Cardiac muscle cell (in vitro differentiated cells and primary cell): ENCODE measurements around the gene CTNND1. TPM values are rescaled to one million over a fixed set of nuclear protein-coding genes. Genes with fewer than 3 reads are reported as not detected.

Experiments
- DNase-seq, 2 donors: peaks; one replicate each; pipeline versions ENCODE4 v3.0.0 to v3.0.0-alpha.2; 2010 to 2017; ENCODE audit warnings: low read depth in 1 of 2, low spot score in 1 of 2
- H3K27ac ChIP-seq: fragments of 200-600 bp; sonication (generic); 2 replicates; pipeline ENCODE4 v1.5.1; 2016
- H3K27me3 ChIP-seq: fragments of 200-600 bp; sonication (generic); 2 replicates; pipeline ENCODE4 v1.6.0; 2016; ENCODE audit warnings: control low read depth
- H3K36me3 ChIP-seq: fragments of 200-600 bp; sonication (generic); 2 replicates; pipeline ENCODE4 v1.5.1; 2016; ENCODE audit warnings: control low read depth
- H3K4me1 ChIP-seq: fragments of 200-600 bp; sonication (generic); 2 replicates; pipeline ENCODE4 v1.8.1; 2017; ENCODE audit warnings: low read depth, mild to moderate bottlenecking, mixed run types
- H3K4me3 ChIP-seq: fragments of 200-600 bp; sonication (generic); 2 replicates; pipeline ENCODE4 v1.5.1; 2016; ENCODE audit warnings: mild to moderate bottlenecking
- H3K9me3 ChIP-seq: fragments of 200-600 bp; sonication (generic); 2 replicates; pipeline ENCODE4 v1.5.1; 2017; ENCODE audit warnings: low read depth, mild to moderate bottlenecking, control low read depth
- polyA plus RNA-seq: library from polyadenylated mRNA; unstranded; fragments of >200 nt; fragmentation: Nextera tagmentation; extraction: Ambion mirVana; gene quantifications from 2 replicates; pipeline ENCODE4 v1.2.1, GENCODE V29; 2016
- total RNA-seq: library from RNA; depleted of rRNA; stranded (reverse); fragments of >200 nt; gene quantifications from 2 replicates; pipeline ENCODE4 v1.2.3, GENCODE V29; 2016
- TF ChIP-seq, protein P1 (sequence below): IDR thresholded peaks from 2 replicates; pipeline ENCODE4 v1.5.1; 2012; ENCODE audit warnings: low read depth, mild to moderate bottlenecking, low read length

Gene CTNND1
- total and polyA plus RNA-seq, 2 experiments from 2014 or later, result 95.4 to 125 TPM

DNA sequence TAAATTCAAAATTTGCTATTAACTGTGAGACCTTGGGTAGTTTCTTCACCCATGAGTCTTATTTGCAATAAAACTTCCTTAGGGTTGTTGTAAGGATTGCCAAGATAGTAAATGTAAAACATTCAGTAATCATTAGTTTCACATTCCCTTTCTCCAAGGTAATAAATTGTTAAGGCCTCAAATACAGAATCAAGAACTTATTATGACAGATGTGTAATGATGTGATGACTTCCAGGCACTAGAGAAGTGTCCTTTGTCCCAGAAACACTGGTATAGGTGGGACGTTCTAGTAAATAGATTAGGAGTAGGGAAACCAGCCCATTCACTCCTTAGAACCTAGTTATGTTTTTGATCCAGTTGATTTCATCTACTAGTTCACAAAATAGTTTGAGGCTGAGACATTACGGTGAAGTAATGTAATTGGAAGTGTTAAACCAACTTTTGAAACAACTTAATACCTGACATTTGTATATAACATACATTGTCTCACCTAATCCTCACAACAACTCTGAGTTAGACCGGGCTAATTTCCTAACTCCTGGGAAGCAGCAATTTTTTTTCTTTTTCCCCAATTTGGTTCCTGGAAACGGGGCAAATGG is 25.5 kb downstream of the CTNND1 start:
- no peaks in the 10 kb centered on the region for H3K9me3 ChIP-seq
- H3K4me3 ChIP-seq, result no peak overlapping the region
- peaks cover 28% of the 10 kb centered on the region for H3K4me1 ChIP-seq
- peaks cover 9% of the 10 kb centered on the region for H3K36me3 ChIP-seq
- no peak for DNase-seq
- H3K27ac ChIP-seq, result peak overlapping the region; percentile 76
- H3K27me3 ChIP-seq, result no peaks in the 10 kb centered on the region
- TF ChIP-seq, protein P1, sequence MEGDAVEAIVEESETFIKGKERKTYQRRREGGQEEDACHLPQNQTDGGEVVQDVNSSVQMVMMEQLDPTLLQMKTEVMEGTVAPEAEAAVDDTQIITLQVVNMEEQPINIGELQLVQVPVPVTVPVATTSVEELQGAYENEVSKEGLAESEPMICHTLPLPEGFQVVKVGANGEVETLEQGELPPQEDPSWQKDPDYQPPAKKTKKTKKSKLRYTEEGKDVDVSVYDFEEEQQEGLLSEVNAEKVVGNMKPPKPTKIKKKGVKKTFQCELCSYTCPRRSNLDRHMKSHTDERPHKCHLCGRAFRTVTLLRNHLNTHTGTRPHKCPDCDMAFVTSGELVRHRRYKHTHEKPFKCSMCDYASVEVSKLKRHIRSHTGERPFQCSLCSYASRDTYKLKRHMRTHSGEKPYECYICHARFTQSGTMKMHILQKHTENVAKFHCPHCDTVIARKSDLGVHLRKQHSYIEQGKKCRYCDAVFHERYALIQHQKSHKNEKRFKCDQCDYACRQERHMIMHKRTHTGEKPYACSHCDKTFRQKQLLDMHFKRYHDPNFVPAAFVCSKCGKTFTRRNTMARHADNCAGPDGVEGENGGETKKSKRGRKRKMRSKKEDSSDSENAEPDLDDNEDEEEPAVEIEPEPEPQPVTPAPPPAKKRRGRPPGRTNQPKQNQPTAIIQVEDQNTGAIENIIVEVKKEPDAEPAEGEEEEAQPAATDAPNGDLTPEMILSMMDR, result no peak

GRCh38 chr11:57787920-57788702 is 26.5 kb downstream of the CTNND1 start:
- no peaks in the 10 kb centered on the region for H3K9me3 ChIP-seq
- H3K36me3 ChIP-seq, result peaks cover 16% of the 10 kb centered on the region
- H3K4me1 ChIP-seq, result peaks cover 22% of the 10 kb centered on the region
- no peaks in the 10 kb centered on the region for H3K27me3 ChIP-seq
- H3K27ac ChIP-seq, result peak overlapping the region; percentile 76
- TF ChIP-seq, protein P1, result no peak
- H3K4me3 ChIP-seq, result no peak overlapping the region
- DNase-seq, result peak in 1 of 2 donors; percentile 40

DNA sequence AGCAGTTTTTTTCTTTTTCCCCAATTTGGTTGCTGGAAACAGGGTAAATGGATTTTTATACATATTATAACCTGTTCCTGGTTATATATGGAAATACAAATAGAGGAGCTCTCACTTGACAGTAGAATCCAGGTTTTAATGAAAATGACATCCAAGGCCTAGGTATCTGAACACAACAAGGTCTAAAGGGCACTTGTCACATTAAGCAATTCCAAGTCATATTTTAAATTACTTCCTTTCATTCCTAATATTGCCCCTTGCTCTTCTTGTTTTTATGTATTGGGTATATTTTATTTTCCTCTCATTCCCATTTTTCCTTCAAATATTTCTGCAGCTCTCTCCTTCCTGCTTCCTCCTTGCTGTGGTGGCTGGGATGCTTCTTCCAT is 27.1 kb downstream of the CTNND1 start:
- Histone ChIP-seq H3K4me1 (peaks cover 22% of the 10 kb centered on the region), H3K36me3 (peaks cover 17% of the 10 kb centered on the region), H3K9me3 (no peaks in the 10 kb centered on the region), H3K27ac (peak overlapping the region; percentile 76), H3K27me3 (no peaks in the 10 kb centered on the region), H3K4me3 (no peak overlapping the region)
- DNase-seq, result no peak
- TF ChIP-seq, protein P1, result no peak

GRCh38 chr11:57791321-57792059 is 29.9 kb downstream of the CTNND1 start:
- Histone ChIP-seq H3K4me3 (no peak overlapping the region), H3K4me1 (peaks cover 22% of the 10 kb centered on the region), H3K27me3 (no peaks in the 10 kb centered on the region), H3K27ac (no peak overlapping the region), H3K36me3 (peaks cover 43% of the 10 kb centered on the region), H3K9me3 (no peaks in the 10 kb centered on the region)
- DNase-seq, result no peak
- TF ChIP-seq, protein P1, result no peak

- H3K27ac ChIP-seq, result no peak overlapping the region
- H3K36me3 ChIP-seq, result peaks cover 47% of the 10 kb centered on the region
- no peak overlapping the region for H3K4me3 ChIP-seq
- no peaks in the 10 kb centered on the region for H3K9me3 ChIP-seq
- peak in 1 of 2 donors; percentile 49 for DNase-seq
- H3K27me3 ChIP-seq, result no peaks in the 10 kb centered on the region
- TF ChIP-seq, protein P1, result no peak
- peaks cover 16% of the 10 kb centered on the region for H3K4me1 ChIP-seq
Measured at GRCh38 chr11:57792060-57792541, 30.5 kb downstream of the CTNND1 start.
